ENCODE results near the gene MAGEB3. TPM values are rescaled to one million over a fixed set of nuclear protein-coding genes. Genes with fewer than 3 reads are reported as not detected.

Gene MAGEB3
- total RNA-seq, 2 donors from 2014 or later, result not detected

DNA sequence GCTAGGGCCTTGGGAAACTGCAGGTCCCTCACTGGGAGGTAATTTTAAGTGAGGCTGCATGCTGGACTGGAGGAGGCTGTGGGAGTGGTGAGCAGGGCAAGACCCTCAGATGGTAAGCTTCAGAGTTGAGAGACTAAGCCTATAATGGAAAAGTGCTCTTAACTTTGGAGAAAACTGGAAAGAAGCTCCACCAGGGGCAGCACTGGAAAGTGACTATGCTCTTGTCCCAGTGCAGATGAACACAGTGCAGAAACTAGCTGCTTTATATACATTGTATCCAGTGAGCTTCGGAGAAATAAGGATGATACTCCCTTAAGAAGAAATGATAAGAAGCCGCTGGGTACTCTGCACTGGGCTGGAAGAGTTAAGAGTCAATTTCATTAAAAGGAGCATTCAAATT, 18.3 kb upstream of the MAGEB3 start:
- DNase-seq, result no peak
- no peak overlapping the region for H3K4me3 ChIP-seq
- no peak overlapping the region for H3K9ac ChIP-seq (ENCODE audit: low read depth in 2 of 2, low read length in 2 of 2)
- TF ChIP-seq, protein P1, sequence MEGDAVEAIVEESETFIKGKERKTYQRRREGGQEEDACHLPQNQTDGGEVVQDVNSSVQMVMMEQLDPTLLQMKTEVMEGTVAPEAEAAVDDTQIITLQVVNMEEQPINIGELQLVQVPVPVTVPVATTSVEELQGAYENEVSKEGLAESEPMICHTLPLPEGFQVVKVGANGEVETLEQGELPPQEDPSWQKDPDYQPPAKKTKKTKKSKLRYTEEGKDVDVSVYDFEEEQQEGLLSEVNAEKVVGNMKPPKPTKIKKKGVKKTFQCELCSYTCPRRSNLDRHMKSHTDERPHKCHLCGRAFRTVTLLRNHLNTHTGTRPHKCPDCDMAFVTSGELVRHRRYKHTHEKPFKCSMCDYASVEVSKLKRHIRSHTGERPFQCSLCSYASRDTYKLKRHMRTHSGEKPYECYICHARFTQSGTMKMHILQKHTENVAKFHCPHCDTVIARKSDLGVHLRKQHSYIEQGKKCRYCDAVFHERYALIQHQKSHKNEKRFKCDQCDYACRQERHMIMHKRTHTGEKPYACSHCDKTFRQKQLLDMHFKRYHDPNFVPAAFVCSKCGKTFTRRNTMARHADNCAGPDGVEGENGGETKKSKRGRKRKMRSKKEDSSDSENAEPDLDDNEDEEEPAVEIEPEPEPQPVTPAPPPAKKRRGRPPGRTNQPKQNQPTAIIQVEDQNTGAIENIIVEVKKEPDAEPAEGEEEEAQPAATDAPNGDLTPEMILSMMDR (IDR thresholded peaks at IDR 0.05), result no peak
- H3K27ac ChIP-seq, result no peak overlapping the region
- no peaks in the 10 kb centered on the region for H3K9me3 ChIP-seq
- no peaks in the 10 kb centered on the region for H3K27me3 ChIP-seq
- no peaks in the 10 kb centered on the region for H3K4me1 ChIP-seq
- intact Hi-C loops (cut with DNase I), result no loop called here
- no peaks in the 10 kb centered on the region for H3K36me3 ChIP-seq

DNA sequence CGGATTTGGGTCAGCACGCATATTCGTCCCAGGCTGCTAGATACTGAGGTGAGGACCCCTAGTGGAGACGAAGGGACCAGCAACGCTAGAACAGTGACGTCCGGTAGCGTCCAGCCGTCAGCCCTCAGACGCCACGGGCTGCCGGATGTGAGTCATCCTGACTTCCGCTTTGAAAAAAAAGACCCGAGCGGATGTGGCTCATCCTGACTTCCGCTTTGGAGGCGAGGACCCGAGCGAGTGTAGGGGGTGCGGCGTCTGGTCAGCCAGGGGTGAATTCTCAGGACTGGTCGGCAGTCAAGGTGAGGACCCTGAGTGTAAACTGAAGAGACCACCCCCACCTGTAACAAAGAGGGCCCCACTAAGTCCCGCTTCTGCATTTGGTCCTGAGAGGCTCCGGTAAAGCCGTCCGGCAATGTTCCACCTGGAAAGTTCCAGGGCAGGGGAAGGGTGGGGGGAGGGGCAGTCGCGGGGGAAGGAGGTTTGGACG, 15.1 kb upstream of the MAGEB3 start, which contains the start of gene MAGEB2:
MAGEB2 (plus strand) TSS at position 207 of the 487 bp plus-strand sequence. CDS start 3,018 bp downstream, outside the sequence.
- no peak for DNase-seq
- Histone ChIP-seq H3K27me3 (no peaks in the 10 kb centered on the region), H3K36me3 (no peaks in the 10 kb centered on the region), H3K27ac (no peak within 1 kb of the TSS), H3K4me1 (no peaks in the 10 kb centered on the region), H3K9ac (ENCODE audit: low read depth in 2 of 2, low read length in 2 of 2) (no peak within 1 kb of the TSS), H3K4me3 (no peak within 1 kb of the TSS), H3K9me3 (no peaks in the 10 kb centered on the region)
- intact Hi-C loops (cut with DNase I), result no loop called here
- TF ChIP-seq, protein P1 (IDR thresholded peaks at IDR 0.05), result no peak

DNA sequence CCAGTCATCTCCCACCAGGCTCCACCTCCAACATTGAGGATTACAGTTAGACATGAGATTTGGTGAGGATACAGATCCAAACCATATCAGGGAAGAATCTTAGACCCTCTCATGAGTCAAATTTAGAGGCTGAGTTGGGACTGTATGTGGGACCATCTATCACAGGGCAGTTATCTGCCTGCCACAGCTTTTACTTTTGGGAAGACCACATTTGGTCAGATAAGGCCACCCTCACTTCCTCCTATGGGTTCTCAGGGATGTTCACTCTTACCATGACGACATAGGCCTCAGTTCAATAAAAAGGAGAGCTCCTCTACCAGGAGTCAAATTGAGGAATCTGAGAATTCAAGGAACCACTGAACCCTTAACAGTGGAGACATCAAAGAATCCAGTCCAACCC, 13.0 kb upstream of the MAGEB3 start:
- Histone ChIP-seq H3K27me3 (no peaks in the 10 kb centered on the region), H3K27ac (no peak overlapping the region), H3K9ac (ENCODE audit: low read depth in 2 of 2, low read length in 2 of 2) (no peak overlapping the region), H3K36me3 (no peaks in the 10 kb centered on the region), H3K4me1 (no peaks in the 10 kb centered on the region), H3K9me3 (no peaks in the 10 kb centered on the region), H3K4me3 (no peak overlapping the region)
- no peak for DNase-seq
- intact Hi-C loops (cut with DNase I), result no loop called here
- TF ChIP-seq, protein P1 (IDR thresholded peaks at IDR 0.05), result no peak

DNA sequence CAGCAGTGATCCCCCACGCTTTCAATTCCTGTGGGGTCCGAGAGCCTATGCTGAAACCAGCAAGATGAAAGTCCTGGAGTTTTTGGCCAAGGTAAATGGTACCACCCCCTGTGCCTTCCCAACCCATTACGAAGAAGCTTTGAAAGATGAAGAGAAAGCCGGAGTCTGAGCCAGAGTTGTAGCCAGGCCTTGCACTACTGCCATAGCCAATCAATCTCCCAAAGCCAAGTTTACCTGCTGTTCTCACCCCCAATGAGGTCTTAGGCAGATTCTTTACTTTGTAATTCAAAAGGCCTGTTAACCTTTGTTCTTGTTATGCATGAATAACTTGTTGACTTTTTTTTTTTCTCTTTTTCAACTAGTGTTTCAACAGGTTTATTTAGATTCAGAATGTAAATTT, 11.1 kb upstream of the MAGEB3 start:
- intact Hi-C loops (cut with DNase I), result no loop called here
- Histone ChIP-seq H3K4me1 (no peaks in the 10 kb centered on the region), H3K36me3 (no peaks in the 10 kb centered on the region), H3K9ac (ENCODE audit: low read depth in 2 of 2, low read length in 2 of 2) (no peak overlapping the region), H3K27ac (no peak overlapping the region), H3K4me3 (no peak overlapping the region), H3K27me3 (no peaks in the 10 kb centered on the region), H3K9me3 (no peaks in the 10 kb centered on the region)
- no peak for DNase-seq
- TF ChIP-seq, protein P1 (IDR thresholded peaks at IDR 0.05), result no peak

DNA sequence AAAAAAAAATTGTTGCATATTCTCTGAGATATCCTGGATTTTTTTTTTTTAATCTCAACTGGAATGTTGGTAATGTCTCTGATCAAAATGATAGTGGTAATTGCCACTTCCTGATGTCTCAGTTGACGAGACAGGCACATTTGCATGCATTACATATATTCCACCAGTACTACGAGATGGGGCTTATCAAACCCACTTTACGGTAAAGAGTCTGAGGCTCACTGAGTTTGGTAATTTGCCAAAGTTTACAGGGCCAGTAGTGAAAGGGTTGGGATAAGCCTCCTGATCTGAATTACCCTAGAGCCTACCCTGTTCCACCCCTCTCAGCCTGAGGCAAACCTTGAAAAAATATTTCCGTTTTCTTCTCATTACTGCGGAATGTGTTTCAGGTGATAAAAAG, 9.8 kb upstream of the MAGEB3 start:
- TF ChIP-seq, protein P1 (IDR thresholded peaks at IDR 0.05), result no peak
- no peak overlapping the region for H3K4me3 ChIP-seq
- H3K9ac ChIP-seq (ENCODE audit: low read depth in 2 of 2, low read length in 2 of 2), result no peak overlapping the region
- H3K4me1 ChIP-seq, result no peaks in the 10 kb centered on the region
- intact Hi-C loops (cut with DNase I), result no loop called here
- no peaks in the 10 kb centered on the region for H3K9me3 ChIP-seq
- DNase-seq, result no peak
- H3K27me3 ChIP-seq, result no peaks in the 10 kb centered on the region
- H3K36me3 ChIP-seq, result no peaks in the 10 kb centered on the region
- no peak overlapping the region for H3K27ac ChIP-seq

All from colonic mucosa (tissue), 4 donors.